Breast epithelium (tissue), 3 donors: ENCODE measurements around the gene TRIP6.

Source experiments
- POLR2A ChIP-seq: fragments of 450-650 bp; IDR thresholded peaks from one replicate; pipeline ENCODE4 v1.6.1; 2016; ENCODE audit warnings: antibody characterized with exemption, mild to moderate bottlenecking, moderate library complexity
- POLR2AphosphoS5 ChIP-seq, 3 donors: sonication (generic); formaldehyde crosslinking; IDR thresholded peaks; one replicate each; pipeline ENCODE4 v1.6.1; 2017; ENCODE audit warnings: antibody characterized with exemption in 3 of 3
- TF ChIP-seq, protein P1 (sequence below), 3 donors: fragments of 450-650 bp; IDR thresholded peaks; one replicate each; pipeline ENCODE4 v1.5.1; 2016 to 2017; ENCODE audit warnings: antibody characterized with exemption in 3 of 3, mild to moderate bottlenecking in 3 of 3, moderate library complexity in 3 of 3

DNA sequence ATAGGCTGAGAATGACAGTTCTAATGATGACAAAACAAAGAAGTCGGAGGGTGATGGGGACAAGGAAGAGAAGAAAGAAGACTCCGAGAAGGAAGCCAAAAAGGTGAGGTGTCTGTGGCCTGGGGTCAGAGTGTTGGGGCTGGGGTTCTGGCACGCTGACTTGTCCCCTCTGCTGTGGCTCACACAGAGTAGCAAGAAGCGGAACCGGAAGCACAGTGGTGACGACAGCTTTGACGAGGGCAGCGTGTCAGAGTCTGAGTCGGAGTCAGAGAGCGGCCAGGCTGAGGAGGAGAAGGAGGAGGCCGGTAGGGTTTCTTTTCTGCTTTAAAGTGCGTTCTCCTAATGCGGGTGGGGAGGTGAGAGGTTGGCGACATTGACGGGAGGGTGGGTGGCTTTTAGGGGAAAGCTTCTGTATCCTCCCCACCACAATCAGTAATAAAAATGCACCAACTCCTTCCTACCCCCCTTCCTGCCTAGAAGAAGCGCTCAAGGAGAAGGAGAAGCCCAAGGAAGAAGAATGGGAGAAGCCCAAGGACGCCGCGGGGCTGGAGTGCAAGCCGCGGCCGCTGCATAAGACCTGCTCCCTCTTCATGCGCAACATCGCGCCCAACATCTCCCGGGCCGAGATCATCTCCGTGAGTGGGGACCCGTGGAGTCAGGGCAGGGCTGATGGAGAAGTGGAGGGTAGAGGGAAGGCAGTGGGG, 17.7 kb downstream of the TRIP6 start:
- TF ChIP-seq, protein P1, sequence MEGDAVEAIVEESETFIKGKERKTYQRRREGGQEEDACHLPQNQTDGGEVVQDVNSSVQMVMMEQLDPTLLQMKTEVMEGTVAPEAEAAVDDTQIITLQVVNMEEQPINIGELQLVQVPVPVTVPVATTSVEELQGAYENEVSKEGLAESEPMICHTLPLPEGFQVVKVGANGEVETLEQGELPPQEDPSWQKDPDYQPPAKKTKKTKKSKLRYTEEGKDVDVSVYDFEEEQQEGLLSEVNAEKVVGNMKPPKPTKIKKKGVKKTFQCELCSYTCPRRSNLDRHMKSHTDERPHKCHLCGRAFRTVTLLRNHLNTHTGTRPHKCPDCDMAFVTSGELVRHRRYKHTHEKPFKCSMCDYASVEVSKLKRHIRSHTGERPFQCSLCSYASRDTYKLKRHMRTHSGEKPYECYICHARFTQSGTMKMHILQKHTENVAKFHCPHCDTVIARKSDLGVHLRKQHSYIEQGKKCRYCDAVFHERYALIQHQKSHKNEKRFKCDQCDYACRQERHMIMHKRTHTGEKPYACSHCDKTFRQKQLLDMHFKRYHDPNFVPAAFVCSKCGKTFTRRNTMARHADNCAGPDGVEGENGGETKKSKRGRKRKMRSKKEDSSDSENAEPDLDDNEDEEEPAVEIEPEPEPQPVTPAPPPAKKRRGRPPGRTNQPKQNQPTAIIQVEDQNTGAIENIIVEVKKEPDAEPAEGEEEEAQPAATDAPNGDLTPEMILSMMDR (IDR thresholded peaks at IDR 0.05), result no peak
- TF ChIP-seq POLR2A (no peak), POLR2AphosphoS5 (IDR thresholded peaks at IDR 0.05) (no peak)
